Measurements from ENCODE around the gene KRTAP10-4.

Gene KRTAP10-4

GRCh38 chr21:44527983-44528633 lies 45.4 kb upstream of the KRTAP10-4 start:
- no peak overlapping the region for H3K27ac ChIP-seq
- ChIA-PET CTCF (no interaction called here), POLR2A (ENCODE audit: low non-redundant PET) (no interaction called here)
- TF ChIP-seq, protein P1, sequence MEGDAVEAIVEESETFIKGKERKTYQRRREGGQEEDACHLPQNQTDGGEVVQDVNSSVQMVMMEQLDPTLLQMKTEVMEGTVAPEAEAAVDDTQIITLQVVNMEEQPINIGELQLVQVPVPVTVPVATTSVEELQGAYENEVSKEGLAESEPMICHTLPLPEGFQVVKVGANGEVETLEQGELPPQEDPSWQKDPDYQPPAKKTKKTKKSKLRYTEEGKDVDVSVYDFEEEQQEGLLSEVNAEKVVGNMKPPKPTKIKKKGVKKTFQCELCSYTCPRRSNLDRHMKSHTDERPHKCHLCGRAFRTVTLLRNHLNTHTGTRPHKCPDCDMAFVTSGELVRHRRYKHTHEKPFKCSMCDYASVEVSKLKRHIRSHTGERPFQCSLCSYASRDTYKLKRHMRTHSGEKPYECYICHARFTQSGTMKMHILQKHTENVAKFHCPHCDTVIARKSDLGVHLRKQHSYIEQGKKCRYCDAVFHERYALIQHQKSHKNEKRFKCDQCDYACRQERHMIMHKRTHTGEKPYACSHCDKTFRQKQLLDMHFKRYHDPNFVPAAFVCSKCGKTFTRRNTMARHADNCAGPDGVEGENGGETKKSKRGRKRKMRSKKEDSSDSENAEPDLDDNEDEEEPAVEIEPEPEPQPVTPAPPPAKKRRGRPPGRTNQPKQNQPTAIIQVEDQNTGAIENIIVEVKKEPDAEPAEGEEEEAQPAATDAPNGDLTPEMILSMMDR (conservative IDR thresholded peaks at IDR 0.05; ENCODE audit: low read depth): no peak
- no peak for DNase-seq (ENCODE audit: low spot score)

- H3K27ac ChIP-seq: no peak overlapping the region
- POLR2A ChIA-PET (ENCODE audit: low non-redundant PET): no interaction called here
- CTCF ChIA-PET: no interaction called here
- DNase-seq (ENCODE audit: low spot score): no peak
- TF ChIP-seq, protein P1 (conservative IDR thresholded peaks at IDR 0.05; ENCODE audit: low read depth): no peak
Observed at GRCh38 chr21:44528634-44528995, 44.9 kb upstream of the KRTAP10-4 start.

DNA sequence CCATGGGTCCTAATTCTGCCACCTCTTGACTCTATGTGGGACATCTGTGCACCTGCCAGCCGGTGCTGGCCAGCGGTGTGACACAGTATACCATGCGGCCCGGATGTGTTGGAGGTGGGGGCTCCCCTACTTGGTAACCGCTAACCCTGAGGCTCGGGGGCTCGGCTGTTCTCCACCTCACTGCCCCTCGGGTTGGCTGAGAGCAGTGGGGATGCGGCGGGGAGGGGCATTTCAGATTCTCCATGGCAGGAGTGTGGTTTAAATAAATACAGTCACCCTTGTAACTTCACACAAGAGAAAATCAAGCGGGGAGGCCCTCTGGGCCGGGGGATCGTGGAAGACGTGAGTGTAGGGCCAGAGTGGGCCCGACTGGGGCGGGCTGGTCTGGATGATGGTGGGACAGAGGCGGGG lies 44.5 kb upstream of the KRTAP10-4 start:
- CTCF ChIA-PET: no interaction called here
- H3K27ac ChIP-seq: no peak overlapping the region
- POLR2A ChIA-PET (ENCODE audit: low non-redundant PET): no interaction called here
- TF ChIP-seq, protein P1 (conservative IDR thresholded peaks at IDR 0.05; ENCODE audit: low read depth): no peak
- no peak for DNase-seq (ENCODE audit: low spot score)

- POLR2A ChIA-PET (ENCODE audit: low non-redundant PET): no interaction called here
- CTCF ChIA-PET: no interaction called here
- TF ChIP-seq, protein P1 (conservative IDR thresholded peaks at IDR 0.05; ENCODE audit: low read depth): no peak
- H3K27ac ChIP-seq: no peak overlapping the region
- no peak for DNase-seq (ENCODE audit: low spot score)
Observed at GRCh38 chr21:44529503-44530125, 43.9 kb upstream of the KRTAP10-4 start.

DNA sequence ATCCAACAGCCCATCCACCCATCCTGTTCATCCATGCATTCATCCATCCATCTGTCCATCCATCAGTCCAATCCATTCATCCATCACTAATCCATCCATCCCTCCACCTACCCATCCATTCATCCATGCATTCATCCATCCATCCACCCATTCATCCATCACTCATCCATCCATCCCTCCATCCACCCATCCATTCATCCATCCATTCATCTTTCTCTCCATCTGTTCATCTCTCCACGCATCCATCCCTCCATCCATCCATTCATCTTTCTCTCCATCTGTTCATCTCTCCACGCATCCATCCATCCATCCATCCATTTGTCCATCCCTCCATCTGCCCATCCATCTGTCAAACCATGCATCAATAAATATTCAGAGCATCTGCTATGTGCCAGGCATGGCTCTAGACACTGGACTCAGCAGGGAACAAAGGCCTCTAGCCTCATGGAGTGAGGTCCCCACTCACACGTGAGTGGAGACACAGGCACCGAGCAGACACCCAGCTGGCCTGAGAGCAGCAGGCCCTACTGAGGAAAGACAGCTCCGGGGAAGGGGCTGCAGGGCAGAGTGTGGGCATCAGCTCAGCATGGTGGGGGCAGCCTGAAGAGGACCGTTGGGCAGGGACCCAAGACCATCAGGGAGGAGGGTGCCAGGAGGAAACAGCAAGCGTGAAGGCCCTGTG lies 43.2 kb upstream of the KRTAP10-4 start:
- CTCF ChIA-PET: no interaction called here
- DNase-seq (ENCODE audit: low spot score): no peak
- POLR2A ChIA-PET (ENCODE audit: low non-redundant PET): no interaction called here
- TF ChIP-seq, protein P1 (conservative IDR thresholded peaks at IDR 0.05; ENCODE audit: low read depth): no peak
- no peak overlapping the region for H3K27ac ChIP-seq

DNA sequence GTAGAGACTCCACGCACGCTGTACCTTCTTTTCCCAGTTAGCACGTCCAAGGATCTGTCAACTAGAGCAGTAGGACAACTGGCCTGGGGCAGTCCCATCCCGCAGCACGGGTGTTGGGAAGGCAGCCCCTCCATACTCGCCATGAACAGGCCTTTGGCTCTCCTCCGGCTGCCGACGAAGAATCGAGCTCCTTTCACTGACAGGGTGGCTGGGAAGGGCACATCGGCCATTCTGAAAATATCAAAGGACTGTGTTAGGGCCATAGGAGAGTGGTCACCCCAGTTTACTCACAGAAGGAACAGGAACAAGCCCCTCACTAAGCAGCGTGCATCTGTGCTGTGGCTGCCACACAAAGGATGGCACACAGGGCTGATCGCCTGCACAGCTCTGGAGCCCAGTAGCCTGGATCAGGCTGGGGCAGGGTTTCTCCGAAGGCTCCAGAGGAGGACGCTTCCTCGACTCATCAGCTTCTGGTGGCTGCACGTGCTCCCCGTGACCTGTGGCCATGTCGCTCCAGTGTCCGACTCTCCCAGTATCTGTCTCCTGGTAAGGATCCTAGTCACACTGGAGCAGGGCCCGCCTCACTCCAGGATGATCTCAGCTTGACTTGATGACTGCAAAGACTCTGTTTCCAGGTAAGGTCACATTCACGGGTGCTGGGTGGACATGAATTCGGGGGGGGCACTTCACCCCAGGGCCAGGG lies 42.5 kb upstream of the KRTAP10-4 start:
- TF ChIP-seq, protein P1 (conservative IDR thresholded peaks at IDR 0.05; ENCODE audit: low read depth): no peak
- ChIA-PET POLR2A (ENCODE audit: low non-redundant PET) (no interaction called here), CTCF (no interaction called here)
- no peak overlapping the region for H3K27ac ChIP-seq
- no peak for DNase-seq (ENCODE audit: low spot score)
